Heart right ventricle (tissue), 16 donors: ENCODE measurements around the gene FOXP4. TPM values are rescaled to one million over a fixed set of nuclear protein-coding genes. Genes with fewer than 3 reads are reported as not detected.

Source experiments
- ATAC-seq, 8 donors: fragments of 200-7000 bp; cut with Tn5 transposase; one replicate each; pipeline ENCODE4 v1.9.1; 2020; ENCODE audit warnings: mild to moderate bottlenecking in 8 of 8, moderate library complexity in 8 of 8, moderate number of reproducible peaks in 1 of 8
- DNase-seq, 2 donors: peaks; one replicate each; pipeline ENCODE4 v3.0.0-alpha.2; 2020
- H3K27ac ChIP-seq, 10 donors: fragments of 200-600 bp; sonication (generic) in 2 of 10; one replicate each; pipeline versions ENCODE4 v1.5.0 to v1.8.0; 2020 to 2022; ENCODE audit warnings: mild to moderate bottlenecking in 3 of 10
- H3K27me3 ChIP-seq, 7 donors: fragments of 200-600 bp; one replicate each; pipeline ENCODE4 v1.8.0; 2021 to 2022; ENCODE audit warnings: mild to moderate bottlenecking in 2 of 7
- H3K36me3 ChIP-seq, 9 donors: fragments of 200-600 bp; sonication (generic) in 1 of 9; one replicate each; pipeline versions ENCODE4 v1.5.0 to v1.8.0; 2020 to 2022; ENCODE audit warnings: mild to moderate bottlenecking in 2 of 9
- H3K4me1 ChIP-seq, 9 donors: fragments of 200-600 bp; sonication (generic) in 1 of 9; one replicate each; pipeline versions ENCODE4 v1.5.0 to v1.8.0; 2020 to 2022; ENCODE audit warnings: mild to moderate bottlenecking in 4 of 9
- H3K4me3 ChIP-seq, 10 donors: fragments of 200-600 bp; sonication (generic) in 2 of 10; one replicate each; pipeline versions ENCODE4 v1.5.0 to v1.8.0; 2020 to 2022; ENCODE audit warnings: mild to moderate bottlenecking in 7 of 10, moderate library complexity in 2 of 10
- H3K9me3 ChIP-seq, 11 donors: fragments of 200-600 bp in 10 of 11; sonication (generic) in 2 of 11; one replicate each; pipeline versions ENCODE4 v1.5.0 to v1.8.0; 2013 to 2022; ENCODE audit warnings: mild to moderate bottlenecking in 2 of 11, control low read depth in 1 of 11, moderate library complexity in 1 of 11
- CTCF ChIP-seq, 9 donors: fragments of 200-600 bp; sonication (generic) in 2 of 9; IDR thresholded peaks; one replicate each; pipeline versions ENCODE4 v1.5.0 to v1.8.0; 2021 to 2022; ENCODE audit warnings: antibody characterized with exemption in 9 of 9, mild to moderate bottlenecking in 5 of 9, moderate library complexity in 1 of 9
- WGBS, 2 donors: extraction: QIAGEN DNeasy Blood & Tissue Kit; methylation state at CpG; one replicate each; pipeline ENCODE4 v1.1.7; 2013; ENCODE audit warnings: inconsistent platforms in 1 of 2; 5-methylcytosine and 5-hydroxymethylcytosine counted together
- intact Hi-C, 10 donors: fragments of 100-400 bp; cut with DNase I; formaldehyde crosslinking; loops; one replicate each; pipeline versions ENCODE4 v1.11.1 to v1.14.2; 2022
- polyA plus RNA-seq, 2 donors: library from polyadenylated mRNA; stranded (reverse); fragments of 200-250 nt; gene quantifications; one replicate each; pipeline ENCODE4 v1.2.3, GENCODE V29; 2013
- total RNA-seq, 10 donors: library from RNA; stranded (reverse); fragmentation: NEBNext Ultra II Directional in 3 of 10; extraction: Animal tissue kit (Norgen Biotek cat#: 25700) in 3 of 10; gene quantifications; one replicate each; pipeline versions ENCODE4 v1.2.1 to v1.2.4, GENCODE V29; 2021 to 2023
- donor health status: Arrhythmogenic right ventricular cardiomyopathy.
- donor health status: ischemic (EF 13 %, LVEDD 7.1; RV severe dilation, severe dysfunction).
- donor health status: healthy with polysubstance abuse.
- donor health status: DM: no; HTN: yes; CAD: no.
- donor health status: DM: no; HTN: no; CAD: no.
- donor health status: ischemic (EF 25% LVEDD 6.9; RV normal size, moderate dysfunction).
- donor health status: ischemic (EF 25% LVEDD 5.7; RV mildly dilated, moderate dysfunction).
- donor health status: healthy.
- donor health status: DM: yes; HTN: yes; CAD: no.
- donor health status: Ischemic cardiomyopathy.
- donor health status: ischemic (EF 35%, LVEDD 5.7; RV mildly dilated, moderate dysfunction).
- donor health status: nonischemic (EF 11% LVEDD 7.7; RV severe dilation, severe dysfunction).
- donor health status: DM: yes; HTN: yes; CAD: no.
- donor health status: PGD.
- donor health status: ischemic (EF 29% LVEDD 5.4; RV normal size, mild dysfunction).
- donor health status: nonischemic (EF 23%, LVEDD 6.1; RV moderate dilation, normal function).

The FOXP4 gene
- total and polyA plus RNA-seq, 12 donors: 8.9 to 18.0 (median 13.6) TPM

GRCh38 chr6:41582540-41582939 is 36.4 kb downstream of the FOXP4 start:
- WGBS, 2 donors: 96% methylated on average over 5 of the region's 5 CpGs

GRCh38 chr6:41583565-41583964 is 37.4 kb downstream of the FOXP4 start:
- no peak for ATAC-seq
- H3K4me3 ChIP-seq: no peak overlapping the region
- H3K9me3 ChIP-seq: no peaks in the 10 kb centered on the region
- peaks cover 2 to 54% (median 21%) of the 10 kb centered on the region in 9 donors for H3K4me1 ChIP-seq
- no peaks in the 10 kb centered on the region for H3K27me3 ChIP-seq
- WGBS, 2 donors: 100% methylated on average over 1 of the region's 1 CpG
- H3K36me3 ChIP-seq: peaks cover 0 to 27% (median 0%) of the 10 kb centered on the region in 9 donors
- peak overlapping the region in 5 of 10 donors; percentile 27 to 61 (median 37) for H3K27ac ChIP-seq
- no peak for DNase-seq
- intact Hi-C loops: loop anchor here in 1 of 10 donors (5.0 kb wide), 1 partner anchor 36 kb away; the partner anchor contains the start of gene FOXP4
- no peak for TF ChIP-seq CTCF (IDR thresholded peaks at IDR 0.05)

More at GRCh38 chr6:41582540-41582939, 36.4 kb downstream of the FOXP4 start:
- Histone ChIP-seq H3K36me3 (peaks cover 0 to 22% (median 0%) of the 10 kb centered on the region in 9 donors), H3K27ac (no peak overlapping the region), H3K9me3 (no peaks in the 10 kb centered on the region), H3K4me3 (no peak overlapping the region), H3K4me1 (peaks cover 7 to 64% (median 29%) of the 10 kb centered on the region in 9 donors), H3K27me3 (no peaks in the 10 kb centered on the region)
- DNase-seq: no peak
- no peak for TF ChIP-seq CTCF (IDR thresholded peaks at IDR 0.05)
- ATAC-seq: no peak
- intact Hi-C loops: loop anchor here in 1 of 10 donors (5.0 kb wide), 1 partner anchor 35 kb away; the partner anchor contains the start of gene FOXP4

GRCh38 chr6:41584205-41584604 is 38.0 kb downstream of the FOXP4 start:
- ATAC-seq (peak in 6 of 8 donors; percentile 23 to 83 (median 38)), DNase-seq (no peak)
- Histone ChIP-seq H3K4me3 (no peak overlapping the region), H3K9me3 (no peaks in the 10 kb centered on the region), H3K27ac (peak overlapping the region in 6 of 10 donors; percentile 15 to 61 (median 36)), H3K4me1 (peaks cover 2 to 47% (median 21%) of the 10 kb centered on the region in 9 donors), H3K27me3 (no peaks in the 10 kb centered on the region), H3K36me3 (peaks cover 0 to 34% (median 0%) of the 10 kb centered on the region in 9 donors)
- no peak for TF ChIP-seq CTCF (IDR thresholded peaks at IDR 0.05)
- intact Hi-C loops: loop anchor here in 1 of 10 donors (5.0 kb wide), 1 partner anchor 37 kb away; the partner anchor contains the start of gene FOXP4
- WGBS, 2 donors: 72 to 73% methylated on average over 6 of the region's 6 CpGs

- TF ChIP-seq CTCF (IDR thresholded peaks at IDR 0.05): no peak
- Histone ChIP-seq H3K4me3 (no peak overlapping the region), H3K36me3 (peaks cover 0 to 39% (median 0%) of the 10 kb centered on the region in 9 donors), H3K27me3 (no peaks in the 10 kb centered on the region), H3K4me1 (peaks cover 2 to 45% (median 21%) of the 10 kb centered on the region in 9 donors), H3K27ac (peak overlapping the region in 5 of 10 donors; percentile 16 to 53 (median 34)), H3K9me3 (no peaks in the 10 kb centered on the region)
- intact Hi-C loops: loop anchor here in 2 of 10 donors (5.0 kb wide), 2 partner anchors 37 to 212 kb away; partner anchors contain the start of gene FOXP4 (in 1 of the 2)
- DNase-seq: no peak
- 86 to 92% methylated on average over 11 of the region's 11 CpGs for WGBS, 2 donors
- peak in 4 of 8 donors; percentile 8 to 65 (median 23) for ATAC-seq
Observed at GRCh38 chr6:41584668-41585205, 38.6 kb downstream of the FOXP4 start.
